ENCODE measurements around the gene GNG12.

GNG12 gene

DNA sequence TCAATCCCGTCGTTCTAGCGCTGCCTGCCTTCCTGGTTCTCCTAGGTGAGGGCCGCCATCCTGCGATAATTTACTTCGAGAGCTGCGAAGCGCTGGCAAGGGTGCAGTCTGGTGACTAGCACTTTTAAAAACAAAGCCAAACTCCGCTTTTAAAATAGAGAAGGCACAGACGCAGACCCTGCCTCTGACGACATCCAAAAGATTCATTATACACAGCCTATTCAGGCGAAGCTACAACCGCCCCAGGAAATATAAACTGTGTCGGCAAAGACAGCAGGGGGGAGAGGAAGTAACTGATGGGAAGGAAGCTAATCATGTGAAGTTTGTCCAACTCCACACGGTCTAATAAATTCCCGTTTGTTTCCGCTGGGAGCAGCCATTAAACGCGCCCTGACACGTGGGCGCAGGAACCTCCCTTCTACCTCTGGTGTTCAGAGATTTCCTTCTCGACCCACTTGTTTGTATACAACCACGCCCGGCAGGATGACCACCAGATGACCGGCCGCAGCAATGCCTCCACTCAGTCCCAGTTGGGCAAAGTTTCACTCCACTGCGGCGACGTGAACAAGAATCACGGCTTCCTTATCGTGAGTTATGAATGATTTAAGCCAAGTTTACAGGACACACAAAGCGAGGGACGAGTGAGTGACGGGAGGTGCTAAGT, 1.3 kb downstream of the GNG12 start:
- Histone ChIP-seq H3K27me3 (ENCODE audit: control insufficient read depth in 5 of 5, insufficient read depth in 4 of 5, low read length in 5 of 5) (no peaks in the 10 kb centered on the region), H3K27ac (ENCODE audit: low read depth, low read length) (peak overlapping the region; percentile 84), H3K9ac (ENCODE audit: low read length in 5 of 5) (peak overlapping the region; percentile 21 to 96 (median 90)), H3K36me3 (ENCODE audit: control insufficient read depth in 5 of 5, insufficient read depth in 5 of 5, low read length in 5 of 5) (no peaks in the 10 kb centered on the region), H3K4me3 (ENCODE audit: low read depth in 1 of 5, low read length in 5 of 5) (peak overlapping the region; percentile 83 to 92 (median 91)), H3K4me1 (ENCODE audit: control insufficient read depth in 5 of 5, insufficient read depth in 5 of 5, low read length in 5 of 5) (peaks cover 0 to 39% (median 22%) of the 10 kb centered on the region in 5 donors), H3K9me3 (ENCODE audit: control insufficient read depth in 5 of 5, low read length in 5 of 5) (no peaks in the 10 kb centered on the region)

DNA sequence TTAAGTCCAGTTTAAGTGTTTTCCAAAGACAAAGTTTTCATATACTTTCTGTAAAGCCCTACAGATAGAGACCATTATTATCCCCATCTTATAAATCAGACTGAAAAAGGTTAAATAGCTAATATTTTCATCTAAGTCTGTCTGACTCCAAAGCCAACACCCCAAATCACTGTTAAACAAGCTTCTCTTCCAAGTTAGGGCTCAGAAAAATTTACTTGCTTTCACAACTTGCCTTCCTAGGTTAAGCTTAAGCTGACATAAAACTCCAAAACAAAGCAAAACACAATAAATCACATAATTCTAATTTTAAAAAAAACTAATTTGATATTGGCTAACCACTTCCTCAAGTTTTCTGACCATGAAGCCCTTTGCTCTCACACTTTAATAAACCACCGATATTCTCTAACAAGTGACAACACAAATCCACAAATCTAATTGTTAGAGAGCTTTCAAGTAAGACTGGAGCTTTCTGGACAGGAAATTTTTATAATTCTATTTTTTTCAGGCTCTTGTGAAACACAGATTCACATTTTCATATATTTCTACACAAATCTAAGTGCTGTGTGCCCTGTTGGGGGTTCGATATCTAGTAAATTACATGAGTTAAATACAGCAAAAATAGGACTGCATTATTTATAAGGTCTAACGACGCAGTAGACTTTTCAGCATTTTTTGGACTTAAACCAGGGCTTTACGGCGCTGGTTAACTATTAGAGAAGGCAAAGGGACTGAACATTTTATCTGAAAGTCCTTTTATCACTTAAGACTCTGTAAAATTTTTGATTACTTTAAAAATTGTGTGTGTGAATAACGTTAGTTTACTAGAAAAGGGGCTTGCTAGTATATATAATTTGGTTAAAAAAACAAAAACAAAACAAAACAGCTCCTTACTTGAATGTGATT, 2.1 kb downstream of the GNG12 start:
- no peaks in the 10 kb centered on the region for H3K36me3 ChIP-seq (ENCODE audit: control insufficient read depth in 5 of 5, insufficient read depth in 5 of 5, low read length in 5 of 5)
- peak overlapping the region; percentile 21 to 96 (median 90) for H3K9ac ChIP-seq (ENCODE audit: low read length in 5 of 5)
- H3K9me3 ChIP-seq (ENCODE audit: control insufficient read depth in 5 of 5, low read length in 5 of 5): no peaks in the 10 kb centered on the region
- H3K4me3 ChIP-seq (ENCODE audit: low read depth in 1 of 5, low read length in 5 of 5): peak overlapping the region; percentile 83 to 92 (median 91)
- H3K27ac ChIP-seq (ENCODE audit: low read depth, low read length): peak overlapping the region; percentile 84
- H3K4me1 ChIP-seq (ENCODE audit: control insufficient read depth in 5 of 5, insufficient read depth in 5 of 5, low read length in 5 of 5): peaks cover 0 to 39% (median 22%) of the 10 kb centered on the region in 5 donors
- H3K27me3 ChIP-seq (ENCODE audit: control insufficient read depth in 5 of 5, insufficient read depth in 4 of 5, low read length in 5 of 5): no peaks in the 10 kb centered on the region

DNA sequence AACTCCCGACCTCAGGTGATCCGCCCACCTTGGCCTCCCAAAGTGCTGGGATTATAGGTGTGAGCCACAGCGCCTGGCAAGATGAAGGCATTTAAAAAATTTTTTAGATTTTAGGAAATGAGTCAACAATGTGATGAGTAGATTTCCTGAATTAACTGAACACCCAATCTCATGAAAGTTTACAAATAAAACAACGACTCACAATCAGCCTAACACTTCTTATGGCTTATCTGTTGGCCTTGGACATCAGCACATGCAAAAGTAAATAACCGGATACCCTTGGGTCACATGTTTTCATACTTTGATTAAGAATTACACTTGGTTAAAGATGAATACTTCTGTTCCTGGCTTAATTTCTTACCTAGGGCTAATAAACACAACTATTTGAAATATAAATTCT, 3.0 kb downstream of the GNG12 start:
- H3K27me3 ChIP-seq (ENCODE audit: control insufficient read depth in 5 of 5, insufficient read depth in 4 of 5, low read length in 5 of 5): no peaks in the 10 kb centered on the region
- H3K36me3 ChIP-seq (ENCODE audit: control insufficient read depth in 5 of 5, insufficient read depth in 5 of 5, low read length in 5 of 5): no peaks in the 10 kb centered on the region
- H3K27ac ChIP-seq (ENCODE audit: low read depth, low read length): peak overlapping the region; percentile 84
- H3K4me1 ChIP-seq (ENCODE audit: control insufficient read depth in 5 of 5, insufficient read depth in 5 of 5, low read length in 5 of 5): peaks cover 0 to 33% (median 22%) of the 10 kb centered on the region in 5 donors
- H3K4me3 ChIP-seq (ENCODE audit: low read depth in 1 of 5, low read length in 5 of 5): peak overlapping the region in 1 of 5 donors; percentile 37
- no peaks in the 10 kb centered on the region for H3K9me3 ChIP-seq (ENCODE audit: control insufficient read depth in 5 of 5, low read length in 5 of 5)
- peak overlapping the region in 1 of 5 donors; percentile 96 for H3K9ac ChIP-seq (ENCODE audit: low read length in 5 of 5)

DNA sequence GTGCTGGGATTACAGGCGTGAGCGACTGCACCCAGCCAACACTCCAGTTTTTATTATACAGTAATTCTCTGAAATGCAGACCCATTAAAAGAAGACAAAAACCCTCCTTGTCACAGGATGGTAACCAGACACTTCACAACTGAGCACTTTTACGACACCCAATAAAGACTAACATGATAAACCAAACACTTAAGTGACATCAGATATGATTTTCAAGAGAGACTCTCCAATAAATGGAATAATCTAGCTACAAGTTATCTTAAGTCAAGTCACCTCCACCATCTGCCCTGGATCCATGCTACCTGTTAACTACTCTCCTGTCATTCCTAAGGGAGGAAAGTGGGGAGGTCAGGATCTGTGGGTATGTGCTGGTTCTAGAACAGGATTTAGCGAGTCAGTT, 5.6 kb downstream of the GNG12 start:
- Histone ChIP-seq H3K27me3 (ENCODE audit: control insufficient read depth in 5 of 5, insufficient read depth in 4 of 5, low read length in 5 of 5) (no peaks in the 10 kb centered on the region), H3K9ac (ENCODE audit: low read length in 5 of 5) (no peak overlapping the region), H3K4me1 (ENCODE audit: control insufficient read depth in 5 of 5, insufficient read depth in 5 of 5, low read length in 5 of 5) (peaks cover 0 to 35% (median 29%) of the 10 kb centered on the region in 5 donors), H3K9me3 (ENCODE audit: control insufficient read depth in 5 of 5, low read length in 5 of 5) (no peaks in the 10 kb centered on the region), H3K4me3 (ENCODE audit: low read depth in 1 of 5, low read length in 5 of 5) (no peak overlapping the region), H3K36me3 (ENCODE audit: control insufficient read depth in 5 of 5, insufficient read depth in 5 of 5, low read length in 5 of 5) (no peaks in the 10 kb centered on the region), H3K27ac (ENCODE audit: low read depth, low read length) (no peak overlapping the region)

DNA sequence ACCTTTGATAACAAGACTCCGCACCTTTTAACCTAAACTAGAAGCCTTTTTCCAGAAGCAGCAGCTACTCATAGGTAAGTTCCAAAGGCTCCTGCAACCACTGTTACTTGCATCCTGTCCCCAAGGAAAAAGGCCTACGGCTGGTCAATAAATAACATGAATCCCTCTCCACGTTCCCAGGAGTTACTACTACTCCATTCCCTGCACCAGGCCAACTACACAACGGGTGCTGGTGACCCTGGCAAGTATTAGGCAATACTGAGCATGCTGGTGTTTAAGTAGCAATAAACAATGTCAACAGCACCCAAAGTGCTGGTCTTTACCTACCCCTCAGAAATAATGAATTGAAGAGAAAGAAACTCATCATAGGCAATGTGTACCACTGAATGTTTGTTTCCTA, 7.7 kb downstream of the GNG12 start:
- Histone ChIP-seq H3K36me3 (ENCODE audit: control insufficient read depth in 5 of 5, insufficient read depth in 5 of 5, low read length in 5 of 5) (no peaks in the 10 kb centered on the region), H3K9ac (ENCODE audit: low read length in 5 of 5) (no peak overlapping the region), H3K9me3 (ENCODE audit: control insufficient read depth in 5 of 5, low read length in 5 of 5) (no peaks in the 10 kb centered on the region), H3K4me3 (ENCODE audit: low read depth in 1 of 5, low read length in 5 of 5) (no peak overlapping the region), H3K27me3 (ENCODE audit: control insufficient read depth in 5 of 5, insufficient read depth in 4 of 5, low read length in 5 of 5) (no peaks in the 10 kb centered on the region), H3K4me1 (ENCODE audit: control insufficient read depth in 5 of 5, insufficient read depth in 5 of 5, low read length in 5 of 5) (peaks cover 0 to 27% (median 20%) of the 10 kb centered on the region in 5 donors), H3K27ac (ENCODE audit: low read depth, low read length) (no peak overlapping the region)

DNA sequence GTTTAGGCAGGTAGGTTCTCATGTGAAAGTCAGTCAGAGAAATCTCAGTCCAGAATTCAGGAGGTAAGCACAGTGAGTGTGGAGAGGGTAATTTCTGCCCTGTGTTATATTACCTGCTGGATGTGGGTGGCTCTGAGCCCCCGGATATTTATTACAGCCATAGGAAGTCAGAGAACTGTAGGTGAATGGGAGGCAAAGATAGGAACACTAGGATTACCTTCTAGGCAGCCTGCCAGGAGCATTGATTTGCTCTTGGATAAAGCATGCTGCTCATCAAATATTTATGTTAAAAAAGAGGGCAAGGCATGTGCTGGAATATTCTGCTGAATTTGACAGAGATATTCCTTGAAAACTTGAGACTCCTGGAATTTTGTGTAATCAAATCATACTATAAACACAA, 8.5 kb downstream of the GNG12 start:
- Histone ChIP-seq H3K9me3 (ENCODE audit: control insufficient read depth in 5 of 5, low read length in 5 of 5) (no peaks in the 10 kb centered on the region), H3K27me3 (ENCODE audit: control insufficient read depth in 5 of 5, insufficient read depth in 4 of 5, low read length in 5 of 5) (no peaks in the 10 kb centered on the region), H3K27ac (ENCODE audit: low read depth, low read length) (no peak overlapping the region), H3K4me3 (ENCODE audit: low read depth in 1 of 5, low read length in 5 of 5) (no peak overlapping the region), H3K36me3 (ENCODE audit: control insufficient read depth in 5 of 5, insufficient read depth in 5 of 5, low read length in 5 of 5) (no peaks in the 10 kb centered on the region), H3K9ac (ENCODE audit: low read length in 5 of 5) (no peak overlapping the region), H3K4me1 (ENCODE audit: control insufficient read depth in 5 of 5, insufficient read depth in 5 of 5, low read length in 5 of 5) (peaks cover 0 to 29% (median 18%) of the 10 kb centered on the region in 5 donors)

DNA sequence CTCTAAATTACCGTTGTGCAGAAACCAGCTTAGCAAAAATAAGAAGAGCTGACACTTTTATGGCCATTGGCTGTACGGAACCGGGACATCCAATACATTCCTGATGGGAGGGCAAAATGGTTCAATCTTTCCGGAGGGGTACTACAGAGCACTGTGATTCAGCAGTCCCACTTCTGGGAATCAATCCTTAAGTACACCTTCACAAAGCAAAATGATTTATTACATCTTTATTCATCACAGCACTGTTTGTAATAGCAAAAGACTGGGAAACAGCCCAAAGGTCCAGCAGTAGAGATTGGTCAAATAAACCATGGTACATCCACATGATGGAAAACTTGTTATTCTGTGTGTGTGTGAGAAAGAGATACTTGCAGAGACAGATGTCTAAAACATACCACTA, 9.7 kb downstream of the GNG12 start:
- no peaks in the 10 kb centered on the region for H3K27me3 ChIP-seq (ENCODE audit: control insufficient read depth in 5 of 5, insufficient read depth in 4 of 5, low read length in 5 of 5)
- H3K9me3 ChIP-seq (ENCODE audit: control insufficient read depth in 5 of 5, low read length in 5 of 5): no peaks in the 10 kb centered on the region
- H3K4me3 ChIP-seq (ENCODE audit: low read depth in 1 of 5, low read length in 5 of 5): no peak overlapping the region
- H3K27ac ChIP-seq (ENCODE audit: low read depth, low read length): peak overlapping the region; percentile 34
- no peak overlapping the region for H3K9ac ChIP-seq (ENCODE audit: low read length in 5 of 5)
- H3K36me3 ChIP-seq (ENCODE audit: control insufficient read depth in 5 of 5, insufficient read depth in 5 of 5, low read length in 5 of 5): no peaks in the 10 kb centered on the region
- peaks cover 0 to 41% (median 29%) of the 10 kb centered on the region in 5 donors for H3K4me1 ChIP-seq (ENCODE audit: control insufficient read depth in 5 of 5, insufficient read depth in 5 of 5, low read length in 5 of 5)

DNA sequence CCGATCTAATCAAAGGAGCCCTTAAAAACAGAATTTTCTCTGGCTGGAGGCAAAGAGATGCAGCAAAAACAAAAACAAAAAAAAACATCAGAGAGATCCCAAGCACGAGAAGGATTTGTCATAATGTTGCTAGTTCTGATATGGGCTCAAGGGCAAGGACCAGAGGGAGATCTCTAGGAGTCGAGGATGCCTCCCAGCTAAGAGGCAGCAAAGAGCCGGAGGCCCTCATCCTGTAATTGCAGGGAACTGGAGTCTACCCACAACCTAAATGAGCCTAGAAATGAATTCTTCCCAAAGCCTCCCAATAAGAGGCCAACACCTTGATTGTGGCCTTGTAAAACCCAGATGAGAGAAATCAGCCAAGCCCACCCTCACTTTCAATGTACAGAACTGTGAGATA, 12.0 kb downstream of the GNG12 start:
- H3K27me3 ChIP-seq (ENCODE audit: control insufficient read depth in 5 of 5, insufficient read depth in 4 of 5, low read length in 5 of 5): no peaks in the 10 kb centered on the region
- no peaks in the 10 kb centered on the region for H3K9me3 ChIP-seq (ENCODE audit: control insufficient read depth in 5 of 5, low read length in 5 of 5)
- no peaks in the 10 kb centered on the region for H3K36me3 ChIP-seq (ENCODE audit: control insufficient read depth in 5 of 5, insufficient read depth in 5 of 5, low read length in 5 of 5)
- peaks cover 0 to 63% (median 41%) of the 10 kb centered on the region in 5 donors for H3K4me1 ChIP-seq (ENCODE audit: control insufficient read depth in 5 of 5, insufficient read depth in 5 of 5, low read length in 5 of 5)
- no peak overlapping the region for H3K27ac ChIP-seq (ENCODE audit: low read depth, low read length)
- H3K9ac ChIP-seq (ENCODE audit: low read length in 5 of 5): no peak overlapping the region
- H3K4me3 ChIP-seq (ENCODE audit: low read depth in 1 of 5, low read length in 5 of 5): no peak overlapping the region

DNA sequence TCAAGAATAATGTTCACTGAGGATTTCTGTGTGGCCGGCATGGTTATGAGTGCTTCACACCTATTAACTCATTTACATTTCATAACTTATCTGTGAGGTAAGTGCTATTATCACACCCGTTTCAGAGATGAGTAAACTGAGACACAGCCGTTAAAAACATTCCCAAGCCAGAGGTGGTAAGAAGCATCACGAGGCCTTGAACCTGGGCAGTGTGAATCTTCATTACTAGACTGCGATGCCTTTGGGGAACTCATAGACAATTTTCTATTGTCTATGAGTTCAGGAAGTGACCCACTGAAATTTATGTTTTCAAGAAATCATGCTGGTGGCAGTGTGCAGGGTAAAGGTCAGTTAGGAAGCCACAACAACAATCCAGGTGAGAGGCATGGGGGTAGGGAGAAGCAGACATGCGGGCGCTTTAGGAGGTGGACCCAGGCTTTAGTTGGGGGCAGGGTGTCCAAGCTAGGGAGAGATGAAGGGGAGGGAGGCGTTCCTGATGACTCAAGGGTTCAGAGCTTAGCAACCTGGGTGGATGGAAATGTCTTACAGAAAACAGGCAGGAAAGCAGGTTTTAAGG, 14.5 kb downstream of the GNG12 start:
- H3K9ac ChIP-seq (ENCODE audit: low read length in 5 of 5): no peak overlapping the region
- H3K27me3 ChIP-seq (ENCODE audit: control insufficient read depth in 5 of 5, insufficient read depth in 4 of 5, low read length in 5 of 5): no peaks in the 10 kb centered on the region
- H3K27ac ChIP-seq (ENCODE audit: low read depth, low read length): peak overlapping the region; percentile 85

DNA sequence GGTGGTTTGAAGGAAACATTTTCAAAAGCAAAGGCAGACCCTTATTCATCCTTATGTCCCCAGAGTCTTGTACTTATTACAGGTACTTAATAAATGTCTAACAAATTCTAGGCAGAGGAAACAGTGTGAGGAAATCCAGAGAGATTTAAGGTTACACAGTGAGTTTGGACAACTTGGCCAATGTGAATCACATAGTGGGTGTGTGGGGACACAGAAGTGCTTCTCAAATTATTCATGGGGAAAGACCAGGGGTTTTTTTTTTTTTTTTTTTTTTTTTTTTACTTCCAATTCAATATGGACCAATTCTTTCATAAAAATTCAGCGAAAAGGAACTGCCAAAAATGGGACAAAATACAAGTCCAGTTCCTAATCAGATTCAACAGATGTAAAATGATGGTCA, 15.1 kb downstream of the GNG12 start:
- Histone ChIP-seq H3K4me3 (ENCODE audit: low read depth in 1 of 5, low read length in 5 of 5) (no peak overlapping the region), H3K9ac (ENCODE audit: low read length in 5 of 5) (no peak overlapping the region), H3K27ac (ENCODE audit: low read depth, low read length) (peak overlapping the region; percentile 85), H3K36me3 (ENCODE audit: control insufficient read depth in 5 of 5, insufficient read depth in 5 of 5, low read length in 5 of 5) (no peaks in the 10 kb centered on the region), H3K4me1 (ENCODE audit: control insufficient read depth in 5 of 5, insufficient read depth in 5 of 5, low read length in 5 of 5) (peaks cover 1 to 80% (median 57%) of the 10 kb centered on the region in 5 donors), H3K9me3 (ENCODE audit: control insufficient read depth in 5 of 5, low read length in 5 of 5) (no peaks in the 10 kb centered on the region), H3K27me3 (ENCODE audit: control insufficient read depth in 5 of 5, insufficient read depth in 4 of 5, low read length in 5 of 5) (no peaks in the 10 kb centered on the region)

More for the DNA sequence above, 14.5 kb downstream of the GNG12 start:
- no peak overlapping the region for H3K4me3 ChIP-seq (ENCODE audit: low read depth in 1 of 5, low read length in 5 of 5)
- H3K36me3 ChIP-seq (ENCODE audit: control insufficient read depth in 5 of 5, insufficient read depth in 5 of 5, low read length in 5 of 5): no peaks in the 10 kb centered on the region
- no peaks in the 10 kb centered on the region for H3K9me3 ChIP-seq (ENCODE audit: control insufficient read depth in 5 of 5, low read length in 5 of 5)
- peaks cover 1 to 81% (median 63%) of the 10 kb centered on the region in 5 donors for H3K4me1 ChIP-seq (ENCODE audit: control insufficient read depth in 5 of 5, insufficient read depth in 5 of 5, low read length in 5 of 5)

Measured in subcutaneous abdominal adipose tissue (tissue), 5 donors.